Femur (tissue), 1 donor: ENCODE data around the gene ZC3H12D.
"Not testable (repeated sequence)": the region's sequence is repeated elsewhere in the genome, so short reads cannot be mapped to it uniquely, and the experiment has no call there.

Experiments
- DNase-seq: peaks from one replicate; pipeline ENCODE4 v3.0.0-alpha.2; 2017

ZC3H12D gene

DNA sequence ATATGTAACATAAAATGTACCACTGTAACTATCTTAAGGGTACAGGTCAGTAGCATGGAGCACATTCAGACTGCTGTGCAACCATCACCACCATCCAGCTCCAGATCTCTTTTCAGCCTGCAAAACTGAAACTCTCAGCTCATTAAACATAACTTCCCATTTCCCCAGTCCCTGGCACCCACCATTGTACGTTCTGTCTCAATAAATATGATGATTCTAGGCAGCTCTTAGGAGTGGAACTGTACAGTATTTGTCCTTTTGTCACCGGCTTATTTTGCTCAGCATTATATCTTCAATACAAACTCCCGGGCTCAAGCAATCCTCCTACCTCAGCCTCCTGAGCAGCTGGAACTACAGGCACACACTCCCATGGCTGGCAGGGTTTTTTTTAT is 1.5 kb downstream of the ZC3H12D start:
- DNase-seq = no peak

DNA sequence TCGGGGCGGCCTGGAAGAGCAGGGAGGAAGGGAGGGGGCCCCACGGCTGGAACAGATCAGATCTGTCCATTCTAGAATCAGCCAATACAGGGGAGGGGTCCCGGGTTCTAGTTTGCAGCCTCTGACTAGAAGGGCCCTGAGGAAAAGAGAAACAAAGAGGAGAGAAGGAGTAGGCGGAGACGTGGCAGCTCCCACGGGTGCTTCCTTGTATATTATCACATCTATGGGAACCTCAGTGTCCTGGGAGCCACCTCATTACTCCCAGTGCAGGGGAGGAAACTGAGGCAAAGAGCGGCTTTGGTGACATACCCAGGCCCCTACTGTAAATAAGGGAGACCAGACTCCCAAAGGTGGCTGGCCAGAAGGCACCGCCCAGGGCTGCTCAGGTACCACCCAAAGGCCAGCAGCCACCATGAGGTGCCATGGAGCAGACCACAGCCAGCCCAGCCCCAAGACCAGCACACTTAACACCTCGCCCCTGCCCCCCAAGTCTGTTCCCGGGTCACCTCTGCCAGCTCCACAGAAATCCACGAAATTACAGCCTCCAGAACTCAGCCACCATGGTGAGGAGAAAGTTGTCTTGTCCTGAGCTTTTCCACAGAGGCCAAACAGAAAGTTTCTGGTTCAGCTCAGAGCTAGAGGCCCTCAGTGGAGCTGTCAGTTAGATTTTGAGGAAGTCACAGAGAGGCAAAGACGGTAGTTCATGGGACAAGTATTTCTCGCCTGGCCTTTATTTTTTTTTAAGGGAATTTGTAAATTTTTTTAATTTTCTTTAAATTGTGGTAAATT is 2.1 kb downstream of the ZC3H12D start:
- DNase-seq = no peak

DNA sequence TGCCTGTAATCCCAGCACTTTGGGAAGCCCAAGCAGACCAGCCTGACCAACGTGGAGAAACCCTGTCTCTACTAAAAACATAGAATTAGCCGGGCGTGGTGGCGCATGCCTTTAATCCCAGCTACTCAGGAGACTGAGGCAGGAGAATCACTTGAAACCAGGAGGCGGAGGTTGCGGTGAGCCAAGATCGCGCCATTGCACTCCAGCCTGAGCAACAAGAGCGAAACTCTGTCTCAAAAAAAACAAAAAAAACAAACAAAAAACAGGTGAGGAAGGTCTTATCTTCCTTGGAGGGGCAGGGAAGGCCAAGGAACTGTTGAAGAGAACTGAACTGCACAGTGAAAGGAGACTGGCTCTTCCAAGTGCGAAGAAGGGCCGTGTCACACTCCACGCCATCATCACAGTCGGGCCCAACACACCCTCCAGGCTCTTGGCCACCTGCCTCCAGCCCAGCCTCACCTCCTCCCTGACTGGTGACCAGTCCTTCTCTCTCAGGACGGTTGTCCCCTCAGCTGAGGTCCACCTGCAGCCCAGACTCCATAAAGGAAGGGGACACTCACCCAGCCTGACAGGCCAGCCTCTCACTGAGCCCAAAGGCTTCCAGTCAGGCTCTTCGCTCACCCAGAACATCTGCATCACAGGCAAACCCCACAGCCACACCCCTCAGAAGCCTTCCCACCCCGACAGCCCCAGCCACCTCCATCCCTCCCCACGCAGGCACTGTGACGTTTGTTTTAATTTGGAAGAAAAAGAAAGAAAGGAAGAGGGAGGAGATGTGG is 4.1 kb downstream of the ZC3H12D start:
- DNase-seq = no peak

DNA sequence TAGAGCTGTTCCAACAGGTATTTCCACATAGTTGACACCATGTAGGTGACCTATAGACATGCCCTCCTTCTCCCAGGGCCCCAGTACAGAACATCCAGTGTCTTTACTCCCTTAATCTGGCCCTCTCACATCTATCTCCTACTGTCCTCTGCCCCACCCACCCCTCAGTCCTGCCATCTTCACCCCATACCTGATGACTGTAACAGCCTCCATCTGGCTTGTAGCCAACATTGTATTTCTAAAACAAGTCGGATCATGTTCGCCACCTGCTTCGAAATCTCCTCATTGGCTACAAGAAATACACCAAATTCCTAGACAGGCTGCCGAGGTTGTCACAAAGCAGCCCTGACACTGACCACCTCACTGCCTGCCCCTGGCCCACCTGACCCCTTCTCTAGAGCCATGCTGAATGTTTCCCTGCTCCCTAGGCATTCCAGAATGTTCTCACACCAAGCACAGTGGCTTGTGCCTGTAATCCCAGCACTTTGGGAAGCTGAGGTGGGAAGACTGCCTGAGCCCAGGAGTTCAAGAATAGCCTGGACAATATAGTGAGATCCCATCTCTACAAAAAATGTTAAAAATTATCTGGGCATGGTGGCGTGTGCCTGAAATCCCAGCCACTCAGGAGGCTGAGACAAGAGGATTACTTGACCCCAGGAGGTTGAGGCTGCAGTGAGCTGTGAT is 6.0 kb downstream of the ZC3H12D start:
- no peak for DNase-seq

DNA sequence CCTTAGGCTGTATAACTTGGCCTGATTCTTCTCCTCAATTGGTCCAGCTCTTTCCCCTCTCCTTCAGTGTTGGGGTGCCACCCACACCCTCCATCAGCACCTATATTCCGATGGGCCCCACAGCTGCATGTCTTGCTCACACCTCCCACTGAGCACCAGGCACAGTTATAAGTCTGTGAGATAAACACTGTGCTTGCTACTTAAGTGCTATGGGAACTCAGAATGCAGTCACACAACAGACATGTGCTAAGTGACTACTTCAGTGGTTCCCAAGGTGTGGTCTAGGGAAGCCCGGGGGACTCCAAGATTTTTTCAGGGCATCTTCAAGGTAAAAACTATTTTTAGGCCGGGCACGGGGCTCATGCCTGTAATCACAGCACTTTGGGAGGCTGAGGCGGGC is 7.3 kb downstream of the ZC3H12D start:
- DNase-seq = no peak

DNA sequence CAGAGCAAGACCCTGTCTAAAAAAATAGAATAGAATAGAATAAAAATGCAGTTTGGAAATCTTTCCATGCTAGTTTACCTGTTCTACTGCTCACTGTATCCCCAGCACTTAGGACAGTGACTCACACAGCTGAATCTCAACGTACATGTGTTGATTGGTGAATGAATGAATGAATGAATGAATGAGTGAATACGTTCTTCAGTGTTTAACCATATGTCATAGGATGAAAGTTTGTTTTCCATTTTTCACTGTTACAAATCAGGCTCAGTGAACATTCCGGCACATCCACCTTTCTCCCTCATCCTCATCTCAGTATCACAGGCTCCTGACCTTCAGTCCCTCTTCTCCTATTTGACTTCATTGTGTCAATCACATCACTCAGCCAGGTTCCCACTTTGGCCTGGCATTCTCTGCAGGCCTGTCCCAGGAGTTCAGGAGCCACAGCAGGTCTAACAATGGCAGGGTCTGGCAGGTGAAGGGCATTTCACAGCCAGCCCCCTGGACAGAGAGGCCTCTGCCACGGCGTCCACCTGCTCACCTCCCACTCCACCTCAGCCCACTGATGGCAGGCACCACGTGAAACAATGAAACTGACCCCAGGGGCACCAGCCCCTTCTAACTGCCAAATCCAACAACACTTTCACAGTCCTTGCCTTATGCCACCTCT is 7.9 kb downstream of the ZC3H12D start:
- DNase-seq = no peak

DNA sequence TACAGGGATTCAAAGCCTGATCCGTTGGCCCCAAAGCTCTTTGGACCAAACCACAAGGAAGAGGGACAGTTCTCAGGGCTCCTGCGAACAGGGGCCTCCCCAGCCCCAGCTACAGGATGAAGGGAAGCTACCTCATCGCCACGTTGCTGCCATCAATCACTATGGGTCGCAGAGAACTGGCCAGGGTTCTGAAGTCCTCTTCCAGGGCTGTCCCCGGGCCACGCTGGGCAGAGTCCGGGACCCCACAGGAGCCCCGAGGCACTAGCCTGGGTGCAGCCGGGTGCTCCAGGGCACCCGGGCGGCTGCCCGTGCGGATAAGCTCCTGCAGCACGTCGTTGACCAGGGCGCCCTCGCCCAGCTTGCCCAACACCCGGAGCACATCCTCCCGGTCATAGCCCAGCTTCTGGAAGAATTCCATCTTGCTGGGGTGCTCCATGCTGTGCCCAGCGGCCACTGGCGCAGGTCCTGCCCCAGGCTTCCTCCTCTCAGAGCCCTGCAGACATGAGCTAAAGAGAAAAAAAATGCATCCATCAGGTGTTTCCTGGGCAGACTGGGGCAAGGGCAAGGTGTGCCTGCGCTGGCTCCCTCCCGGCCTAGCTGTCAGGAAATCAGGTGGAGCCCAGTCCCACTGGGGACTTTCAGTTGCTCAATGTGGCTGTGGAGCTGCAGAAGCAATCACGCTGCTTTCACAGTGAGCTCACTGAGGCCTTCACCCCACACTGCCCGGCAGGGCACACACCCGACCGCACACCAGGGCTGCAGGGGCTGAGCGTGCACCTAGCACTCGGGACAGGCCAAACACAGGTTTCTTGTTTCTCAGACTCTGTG is 10.5 kb downstream of the ZC3H12D start:
- DNase-seq = no peak

DNA sequence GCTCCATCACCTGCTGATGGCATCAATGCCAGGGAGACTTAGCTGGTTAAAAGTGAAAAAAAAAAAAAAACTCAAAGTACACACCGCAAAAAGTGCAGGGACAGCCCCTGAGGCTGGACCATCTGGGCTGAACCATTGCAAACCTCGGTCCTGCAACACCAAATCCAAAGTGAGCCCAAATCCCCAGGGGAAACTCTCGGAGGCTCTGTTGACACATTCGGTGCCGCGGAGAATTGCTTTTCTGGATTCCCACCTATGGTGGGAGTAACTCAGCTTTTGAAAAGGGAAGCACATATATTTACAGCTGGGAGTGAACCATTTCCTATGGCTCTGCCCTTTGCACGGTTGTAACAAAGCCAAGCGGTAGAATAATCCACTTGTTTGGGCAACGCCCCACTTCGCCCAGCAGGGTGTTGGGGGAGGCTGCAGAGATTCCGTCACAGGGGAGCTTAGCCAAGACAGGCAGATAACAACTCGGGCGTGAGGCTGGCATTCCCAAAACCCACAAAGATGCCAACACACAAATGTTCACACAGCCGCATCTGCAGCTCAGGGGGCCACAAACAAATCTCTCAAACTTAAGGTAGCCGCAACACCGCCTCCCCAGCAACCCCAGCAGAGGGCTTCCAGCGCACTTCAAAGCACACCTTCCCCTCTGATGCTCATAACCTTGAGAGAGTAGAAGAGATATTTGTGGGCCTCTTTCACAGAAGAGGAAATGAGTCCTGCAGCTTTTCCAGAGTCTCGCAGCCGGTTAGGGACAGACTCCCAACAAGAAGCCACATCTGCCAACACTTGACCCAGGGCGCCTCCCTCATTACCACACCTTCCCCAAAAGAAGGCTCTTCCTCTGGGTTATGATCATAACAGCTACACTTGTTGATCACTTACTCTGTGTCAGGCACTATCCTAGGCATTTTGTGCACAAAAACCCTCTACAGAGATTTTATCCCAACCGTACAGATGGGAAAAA is 11.4 kb downstream of the ZC3H12D start:
- DNase-seq = no peak

DNA sequence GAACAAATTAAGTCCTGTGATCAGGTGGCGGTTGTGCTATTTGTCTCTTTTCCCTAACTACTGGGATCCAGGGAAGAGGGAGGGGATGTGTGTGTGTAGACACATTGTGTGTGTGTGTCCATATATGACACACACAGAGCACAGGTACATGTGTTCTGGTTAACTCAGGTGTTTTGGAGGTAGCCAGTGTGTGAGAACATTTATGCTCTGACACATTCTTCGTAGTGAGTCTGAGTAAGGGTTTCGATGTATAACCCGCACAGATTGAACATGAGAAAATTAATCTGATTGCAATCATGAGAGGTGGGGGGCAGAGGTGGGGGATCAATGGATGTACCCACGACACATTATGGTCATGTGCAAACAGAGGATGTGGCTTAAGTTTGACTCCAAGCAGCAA is 12.6 kb downstream of the ZC3H12D start:
- DNase-seq = no peak

DNA sequence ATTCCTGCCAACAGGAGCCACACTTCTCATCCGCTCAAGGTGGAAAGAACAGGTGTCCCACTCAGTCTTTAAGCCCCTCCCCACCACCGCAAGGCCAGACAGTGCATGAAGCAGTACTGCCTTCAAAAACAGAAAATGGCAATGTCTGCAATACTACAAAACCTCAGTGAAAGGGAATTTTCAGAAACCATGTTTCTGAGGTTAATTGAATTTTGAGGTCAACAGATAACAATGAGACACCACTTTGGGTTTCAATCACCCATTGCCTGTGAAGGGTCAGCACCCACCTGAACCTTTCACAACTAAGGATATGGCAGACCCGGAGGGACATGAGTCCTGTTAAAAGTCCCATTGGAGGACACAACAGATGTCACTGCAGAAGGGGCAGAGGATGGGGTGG is 13.0 kb downstream of the ZC3H12D start:
- no peak for DNase-seq

DNA sequence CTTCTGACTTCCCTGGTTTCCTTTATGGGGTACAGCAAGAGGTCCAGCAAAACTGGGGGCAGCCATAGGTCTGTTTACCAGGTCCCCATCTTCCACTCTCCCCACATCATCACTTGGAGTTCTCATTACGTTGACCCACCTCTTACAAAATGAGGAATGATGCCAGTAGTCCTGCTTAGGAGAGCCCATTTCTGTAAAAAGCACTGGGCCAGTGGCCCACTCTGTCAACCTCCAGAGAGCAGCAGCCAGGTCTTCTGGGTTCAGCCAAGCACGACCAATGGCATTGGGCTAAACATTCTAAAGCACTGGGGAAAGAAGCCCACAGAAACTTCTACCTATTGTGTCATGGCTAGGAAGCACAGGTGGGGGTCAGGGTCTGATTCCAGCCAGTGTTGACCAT is 13.9 kb downstream of the ZC3H12D start:
- no peak for DNase-seq

DNA sequence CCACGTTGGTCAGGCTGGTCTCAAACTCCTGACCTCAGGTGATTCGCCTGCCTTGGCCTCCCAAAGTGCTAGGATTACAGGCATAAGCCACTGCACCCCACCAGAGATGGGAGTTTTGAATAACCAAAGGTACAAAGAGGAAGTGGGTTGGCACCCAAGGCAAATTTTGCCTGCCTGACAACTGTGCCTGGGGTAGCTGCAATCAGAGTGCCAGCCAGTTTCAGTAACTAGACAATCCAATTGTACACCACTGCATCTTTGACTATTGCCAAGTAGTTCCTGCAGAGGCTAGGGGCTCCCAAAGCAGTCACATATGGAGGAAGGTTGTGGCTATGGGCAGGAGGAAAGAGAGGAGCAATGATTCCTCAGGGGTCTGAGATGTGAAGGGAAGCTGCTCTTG is 16.6 kb downstream of the ZC3H12D start:
- no peak for DNase-seq

DNA sequence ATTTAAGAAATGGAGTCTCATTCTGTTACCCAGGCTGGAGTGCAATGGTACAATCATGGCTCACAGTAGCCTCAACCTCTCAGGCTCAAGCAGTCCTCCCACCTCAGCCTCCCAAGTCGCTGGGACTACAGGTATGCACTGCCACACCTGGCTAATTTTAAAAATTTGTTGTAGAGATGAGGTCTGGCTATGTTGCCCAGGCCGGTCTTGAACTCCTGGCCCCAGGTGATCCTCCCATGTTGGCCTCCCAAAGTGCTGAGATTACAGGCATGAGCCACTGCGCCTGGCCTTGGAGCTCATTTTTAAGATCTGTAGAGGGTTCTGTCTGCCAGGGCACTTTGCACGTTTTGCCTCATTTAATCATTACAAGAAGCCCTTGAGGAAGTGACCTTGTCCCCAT is 17.5 kb downstream of the ZC3H12D start:
- no peak for DNase-seq

DNA sequence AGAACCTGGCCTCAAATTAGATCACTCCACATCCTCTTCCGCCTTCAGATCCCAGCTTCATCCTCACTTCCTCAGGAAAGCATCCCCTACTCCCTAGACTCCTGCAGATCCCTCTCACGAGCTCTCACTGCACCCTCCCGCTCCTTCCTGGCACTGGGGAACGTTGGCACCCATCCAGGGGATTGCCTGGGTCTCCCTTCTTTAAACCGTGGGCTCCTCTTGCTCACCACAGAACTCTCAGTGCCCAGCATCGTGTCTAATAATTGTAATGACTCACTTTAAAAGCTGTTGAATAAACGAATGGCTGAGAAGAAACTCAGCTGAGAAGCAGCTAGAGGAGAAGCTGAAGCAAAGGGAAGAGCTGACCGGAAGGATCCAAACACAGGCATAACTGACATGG is 20.4 kb downstream of the ZC3H12D start:
- DNase-seq = no peak

DNA sequence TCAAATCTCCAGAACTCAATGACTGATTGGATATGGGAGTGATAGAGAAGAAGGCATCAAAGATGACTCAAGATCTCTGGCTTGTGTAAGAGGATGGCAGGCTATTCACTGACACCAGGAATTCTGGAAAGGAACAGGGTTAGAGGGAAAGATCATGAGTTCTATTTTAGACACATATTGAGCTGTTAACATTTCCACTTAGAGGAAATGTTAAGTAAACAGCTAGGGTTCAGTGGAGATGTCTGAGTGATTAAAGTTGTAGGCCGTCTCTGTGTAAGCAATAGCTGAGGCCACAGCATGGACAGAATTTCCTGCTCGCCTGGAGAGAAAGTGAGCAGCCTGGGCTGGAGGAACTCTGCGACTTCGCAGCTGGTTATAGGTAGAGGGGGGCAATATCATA is 21.0 kb downstream of the ZC3H12D start:
- DNase-seq = no peak

DNA sequence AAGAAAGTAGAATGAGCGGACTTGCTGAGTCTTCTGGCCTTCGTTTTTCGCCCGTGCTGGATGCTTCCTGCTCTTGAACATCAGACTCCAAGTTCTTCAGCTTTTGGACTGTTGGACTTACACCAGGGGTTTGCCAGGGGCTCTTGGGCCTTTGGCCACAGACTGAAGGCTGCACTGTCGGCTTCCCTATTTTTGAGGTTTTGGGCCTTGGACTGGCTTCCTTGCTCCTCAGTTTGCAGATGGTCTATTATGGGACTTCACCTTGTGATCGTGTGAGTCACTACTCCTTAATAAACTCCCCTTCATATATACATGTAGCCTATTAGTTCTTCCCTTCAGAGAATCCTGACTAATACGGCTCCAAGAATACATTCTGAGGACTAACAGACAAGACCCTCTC is 22.1 kb downstream of the ZC3H12D start:
- not testable (repeated sequence) for DNase-seq

DNA sequence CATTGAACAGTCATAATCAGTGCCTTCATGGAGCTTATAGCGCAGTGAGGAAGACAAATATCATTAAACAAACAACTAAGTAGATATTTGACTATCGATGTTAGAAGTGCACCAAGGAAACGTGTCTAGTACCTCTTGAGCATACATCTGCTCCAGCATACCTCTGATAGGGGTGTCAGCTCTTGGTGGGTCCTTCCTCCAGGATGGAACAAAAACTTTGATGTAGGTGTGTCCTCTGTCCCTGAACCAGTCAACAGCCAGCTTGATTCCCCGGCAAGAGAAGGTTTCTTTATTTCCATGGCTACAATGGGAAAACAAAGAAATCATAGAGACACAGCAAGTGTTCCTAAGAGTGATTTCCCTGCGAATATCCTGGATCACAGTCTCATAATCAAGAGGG is 23.1 kb downstream of the ZC3H12D start:
- no peak for DNase-seq

DNA sequence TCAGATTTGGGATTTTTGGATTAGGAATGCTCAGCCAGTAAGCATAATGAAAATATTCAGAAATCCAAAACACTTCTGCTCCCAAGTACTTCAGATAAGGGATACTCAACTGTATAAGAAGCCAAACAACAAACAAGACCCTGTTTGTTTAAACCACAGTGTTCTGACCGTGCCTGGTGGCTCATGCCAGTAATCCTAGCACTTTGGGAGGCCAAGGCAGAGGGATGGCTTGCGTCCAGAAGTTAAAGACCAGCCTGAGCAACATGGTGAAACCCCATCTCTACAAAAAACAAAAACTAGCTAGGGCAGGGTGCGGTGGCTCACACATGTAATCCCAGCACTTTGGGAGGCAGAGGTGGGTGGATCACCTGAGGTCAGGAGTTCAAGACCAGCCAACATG is 24.6 kb downstream of the ZC3H12D start:
- not testable (repeated sequence) for DNase-seq

DNA sequence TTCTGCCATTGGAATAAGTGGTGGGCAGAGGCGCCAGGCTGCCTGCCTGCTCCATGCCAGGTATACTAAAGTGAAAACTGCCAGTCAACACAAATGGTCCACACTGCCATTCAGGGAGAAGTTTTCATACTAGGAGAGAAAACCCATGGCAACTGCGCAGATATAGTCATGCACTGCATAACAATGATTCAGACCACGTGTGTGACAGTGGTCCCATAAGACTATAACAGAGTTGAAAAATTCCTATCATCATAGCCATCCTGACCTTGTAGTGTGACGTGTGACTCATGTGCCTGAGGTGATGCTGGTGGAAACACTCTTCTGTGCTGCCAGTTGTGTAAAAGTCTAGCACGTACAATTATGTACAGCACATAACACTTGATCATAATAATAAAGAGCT is 25.1 kb downstream of the ZC3H12D start:
- DNase-seq = no peak

DNA sequence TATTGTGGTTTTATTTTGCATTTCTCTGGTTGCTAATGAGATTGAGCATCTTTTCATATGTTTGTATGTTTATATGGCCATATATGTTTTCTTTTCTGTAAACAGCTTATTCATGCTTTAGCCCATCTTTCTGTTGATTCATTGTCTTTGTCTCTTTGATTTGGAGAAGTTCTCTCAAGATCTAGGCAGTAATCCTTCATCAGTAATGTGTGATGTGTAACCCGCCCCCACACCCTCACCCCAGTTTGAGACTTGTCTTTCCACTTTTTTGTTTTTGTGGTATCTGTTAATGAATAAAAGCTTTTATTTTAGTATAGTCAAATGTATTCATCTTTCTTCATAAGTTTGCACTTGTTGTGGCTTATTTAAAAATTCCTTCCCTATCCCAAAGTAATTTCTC is 26.0 kb downstream of the ZC3H12D start:
- no peak for DNase-seq

DNA sequence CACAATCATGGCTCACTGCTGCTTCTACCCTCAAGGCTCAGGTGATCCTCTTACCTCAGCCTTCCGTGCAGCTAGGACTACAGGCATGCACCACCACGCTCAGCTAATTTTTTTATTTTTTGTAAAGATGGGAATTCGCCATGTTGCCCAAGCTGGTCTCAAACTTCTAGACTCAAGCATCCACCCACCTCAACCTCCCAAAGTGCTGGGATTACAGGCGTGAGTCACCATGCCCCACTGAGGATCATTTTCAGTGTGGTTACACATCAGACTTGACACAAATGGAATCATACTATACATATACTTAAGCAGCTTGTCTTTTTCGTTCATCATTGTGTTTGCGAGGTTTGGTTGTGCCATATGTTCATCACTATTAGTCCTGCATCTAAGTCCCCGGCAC is 26.6 kb downstream of the ZC3H12D start:
- DNase-seq = no peak
